BLaER1 treated with 17β-estradiol and CSF1 and Interleukin-3, amounts not matched to agents 10 nM and 100 nM (cell line): ENCODE measurements around the gene MTHFD1L.
A peak's percentile ranks its signal among the peaks of the same experiment; 100 is the strongest.

Experiments used
- H3K27ac ChIP-seq, 11 experiments: shearing (Covaris generic); formaldehyde crosslinking; 2 replicates each; pipeline ENCODE4 v1.8.1; 2022
- H3K27me3 ChIP-seq, 11 experiments: shearing (Covaris generic); formaldehyde crosslinking; 2 replicates each; pipeline ENCODE4 v1.8.1; 2022
- H3K36me3 ChIP-seq, 11 experiments: shearing (Covaris generic); formaldehyde crosslinking; 2 replicates each; pipeline ENCODE4 v1.8.1; 2022
- H3K4me1 ChIP-seq, 10 experiments: shearing (Covaris generic); formaldehyde crosslinking; 2 replicates each; pipeline ENCODE4 v1.8.1; 2022
- H3K4me2 ChIP-seq, 11 experiments: shearing (Covaris generic); formaldehyde crosslinking; 2 replicates each; pipeline ENCODE4 v1.8.1; 2022
- H3K4me3 ChIP-seq, 10 experiments: shearing (Covaris generic); formaldehyde crosslinking; 2 replicates each; pipeline ENCODE4 v1.8.1; 2022
- H3K9ac ChIP-seq, 11 experiments: shearing (Covaris generic); formaldehyde crosslinking; 2 replicates each; pipeline ENCODE4 v1.8.1; 2022
- H3K9me3 ChIP-seq, 11 experiments: shearing (Covaris generic); formaldehyde crosslinking; replicated peaks in 1 of 11; 2 replicates each; pipeline ENCODE4 v1.8.1; 2022
- H4K20me1 ChIP-seq, 11 experiments: shearing (Covaris generic); formaldehyde crosslinking; 2 replicates each; pipeline ENCODE4 v1.8.1; 2022
- Cebpa-rat ChIP-seq, 11 experiments: shearing (Covaris generic); IDR thresholded peaks; 2 replicates each; pipeline ENCODE4 v1.8.1; 2022

Gene MTHFD1L

GRCh38 chr6:150915131-150915879, 49.8 kb downstream of the MTHFD1L start:
- Histone ChIP-seq H3K36me3 (peaks cover 75 to 100% (median 93%) of the 10 kb centered on the region in 11 experiments), H3K27ac (no peak overlapping the region), H3K4me1 (no peaks in the 10 kb centered on the region; a peak in 1 of 20 replicates), H3K27me3 (no peaks in the 10 kb centered on the region), H3K4me2 (no peak overlapping the region), H3K4me3 (no peak overlapping the region), H4K20me1 (peaks cover 0 to 73% (median 0%) of the 10 kb centered on the region in 11 experiments; a peak in 6 of 22 replicates), H3K9me3 (peaks cover 0 to 7% (median 4%) of the 10 kb centered on the region in 11 experiments; a peak in 3 of 22 replicates), H3K9ac (no peak overlapping the region)
- no peak for TF ChIP-seq Cebpa-rat (IDR thresholded peaks at IDR 0.05)

DNA sequence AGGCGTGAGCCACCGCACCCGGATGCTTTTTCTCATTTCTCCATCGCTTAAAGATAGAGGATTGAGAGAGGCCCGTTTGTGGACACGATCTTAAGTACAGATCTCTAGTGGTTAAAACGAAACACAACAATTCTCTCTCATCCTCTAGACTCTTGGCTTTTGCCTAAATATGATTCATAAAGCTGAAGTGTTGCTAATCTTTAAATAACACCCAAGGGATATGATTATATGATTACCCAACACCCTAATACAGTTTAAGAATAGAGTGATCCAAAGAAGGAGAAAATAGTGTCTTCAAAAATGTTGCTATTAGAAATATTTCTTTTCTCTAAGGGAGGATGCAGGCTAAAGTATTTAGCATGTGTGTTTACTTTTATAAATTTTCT, 50.4 kb downstream of the MTHFD1L start:
- no peak overlapping the region for H3K27ac ChIP-seq
- H3K4me3 ChIP-seq, result no peak overlapping the region
- H3K9me3 ChIP-seq, result peaks cover 0 to 7% (median 4%) of the 10 kb centered on the region in 11 experiments; a peak in 3 of 22 replicates
- no peaks in the 10 kb centered on the region; a peak in 1 of 20 replicates for H3K4me1 ChIP-seq
- H3K4me2 ChIP-seq, result no peak overlapping the region
- no peak overlapping the region for H3K9ac ChIP-seq
- H3K36me3 ChIP-seq, result peaks cover 74 to 100% (median 92%) of the 10 kb centered on the region in 11 experiments
- TF ChIP-seq Cebpa-rat (IDR thresholded peaks at IDR 0.05), result no peak
- H4K20me1 ChIP-seq, result peaks cover 0 to 70% (median 0%) of the 10 kb centered on the region in 11 experiments; a peak in 6 of 22 replicates
- no peaks in the 10 kb centered on the region for H3K27me3 ChIP-seq

DNA sequence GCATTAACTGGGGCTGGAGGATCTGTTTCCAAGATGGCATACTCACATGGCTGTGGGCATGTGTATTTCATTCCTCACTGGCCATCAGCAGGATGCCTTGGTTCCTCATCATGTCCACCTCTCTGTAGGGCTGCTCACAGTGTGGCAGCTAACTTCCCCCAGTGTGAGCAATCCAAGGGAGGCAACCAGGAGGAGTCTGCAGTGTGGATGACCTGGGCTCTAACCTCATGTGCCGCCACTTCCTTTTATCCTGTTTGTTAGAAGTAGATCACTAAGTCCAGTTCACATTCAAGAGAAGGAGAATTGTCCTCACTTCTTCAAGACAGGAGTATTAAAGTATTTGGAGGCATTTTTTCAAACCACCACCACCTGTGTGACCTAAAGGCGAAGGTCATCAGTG, 54.4 kb downstream of the MTHFD1L start:
- no peak overlapping the region for H3K4me3 ChIP-seq
- peaks cover 0 to 55% (median 0%) of the 10 kb centered on the region in 11 experiments; a peak in 5 of 22 replicates for H4K20me1 ChIP-seq
- H3K9me3 ChIP-seq, result no peaks in the 10 kb centered on the region
- H3K36me3 ChIP-seq, result peaks cover 71 to 100% (median 90%) of the 10 kb centered on the region in 11 experiments
- no peak overlapping the region for H3K27ac ChIP-seq
- no peak overlapping the region for H3K4me2 ChIP-seq
- peaks cover 0 to 17% (median 6%) of the 10 kb centered on the region in 10 experiments; a peak in 9 of 20 replicates for H3K4me1 ChIP-seq
- H3K9ac ChIP-seq, result no peak overlapping the region
- TF ChIP-seq Cebpa-rat (IDR thresholded peaks at IDR 0.05), result no peak
- no peaks in the 10 kb centered on the region for H3K27me3 ChIP-seq

DNA sequence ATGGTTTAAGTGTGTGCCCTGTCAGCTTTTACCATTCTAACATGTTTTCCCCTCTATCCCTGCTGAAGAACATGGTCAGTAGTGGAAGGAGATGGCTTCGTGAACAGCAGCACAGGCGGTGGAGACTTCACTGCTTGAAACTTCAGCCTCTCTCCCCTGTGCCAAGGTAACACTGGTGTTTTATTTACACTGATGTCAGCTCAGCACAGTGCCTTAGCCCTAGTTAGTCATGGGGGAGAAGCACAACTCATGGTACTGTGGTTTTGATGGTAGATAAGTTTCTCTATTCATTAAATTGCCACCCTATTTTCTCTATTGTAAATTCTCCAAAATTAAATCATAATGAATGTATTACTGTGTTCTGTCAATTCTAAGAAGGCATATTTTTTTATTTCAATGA, 56.6 kb downstream of the MTHFD1L start:
- H3K4me1 ChIP-seq, result peaks cover 0 to 19% (median 10%) of the 10 kb centered on the region in 10 experiments; a peak in 13 of 20 replicates
- H3K27ac ChIP-seq, result no peak overlapping the region
- H3K4me3 ChIP-seq, result no peak overlapping the region
- H4K20me1 ChIP-seq, result peaks cover 0 to 50% (median 0%) of the 10 kb centered on the region in 11 experiments; a peak in 5 of 22 replicates
- no peak for TF ChIP-seq Cebpa-rat (IDR thresholded peaks at IDR 0.05)
- peaks cover 81 to 100% (median 96%) of the 10 kb centered on the region in 11 experiments for H3K36me3 ChIP-seq
- no peaks in the 10 kb centered on the region for H3K27me3 ChIP-seq
- no peaks in the 10 kb centered on the region for H3K9me3 ChIP-seq
- no peak overlapping the region for H3K4me2 ChIP-seq
- H3K9ac ChIP-seq, result no peak overlapping the region

- Histone ChIP-seq H3K4me1 (peaks cover 0 to 19% (median 11%) of the 10 kb centered on the region in 10 experiments; a peak in 13 of 20 replicates), H4K20me1 (peaks cover 0 to 32% (median 0%) of the 10 kb centered on the region in 11 experiments; a peak in 5 of 22 replicates), H3K9ac (no peak overlapping the region; a peak in 1 of 22 replicates), H3K27ac (peak overlapping the region in 4 of 11 experiments; percentile 11 to 37 (median 24); a peak in 3 of 22 replicates), H3K27me3 (no peaks in the 10 kb centered on the region), H3K4me3 (no peak overlapping the region), H3K4me2 (no peak overlapping the region; a peak in 1 of 22 replicates), H3K9me3 (no peaks in the 10 kb centered on the region), H3K36me3 (peaks cover 75 to 100% (median 94%) of the 10 kb centered on the region in 11 experiments)
- no peak for TF ChIP-seq Cebpa-rat (IDR thresholded peaks at IDR 0.05)
Observed at GRCh38 chr6:150924808-150925589, 59.5 kb downstream of the MTHFD1L start.

GRCh38 chr6:150925590-150925928, 60.1 kb downstream of the MTHFD1L start:
- TF ChIP-seq Cebpa-rat (IDR thresholded peaks at IDR 0.05), result no peak
- no peak overlapping the region for H3K27ac ChIP-seq
- H3K27me3 ChIP-seq, result no peaks in the 10 kb centered on the region
- peaks cover 0 to 19% (median 11%) of the 10 kb centered on the region in 10 experiments; a peak in 13 of 20 replicates for H3K4me1 ChIP-seq
- peaks cover 72 to 100% (median 91%) of the 10 kb centered on the region in 11 experiments for H3K36me3 ChIP-seq
- H3K4me2 ChIP-seq, result no peak overlapping the region
- H4K20me1 ChIP-seq, result peaks cover 0 to 29% (median 0%) of the 10 kb centered on the region in 11 experiments; a peak in 3 of 22 replicates
- H3K9ac ChIP-seq, result no peak overlapping the region
- no peak overlapping the region for H3K4me3 ChIP-seq
- no peaks in the 10 kb centered on the region for H3K9me3 ChIP-seq

- H3K4me1 ChIP-seq, result peaks cover 0 to 19% (median 11%) of the 10 kb centered on the region in 10 experiments; a peak in 13 of 20 replicates
- H3K4me3 ChIP-seq, result no peak overlapping the region
- peaks cover 71 to 100% (median 92%) of the 10 kb centered on the region in 11 experiments for H3K36me3 ChIP-seq
- no peak overlapping the region for H3K9ac ChIP-seq
- H3K27me3 ChIP-seq, result no peaks in the 10 kb centered on the region
- no peak overlapping the region for H3K4me2 ChIP-seq
- H3K27ac ChIP-seq, result peak overlapping the region in 2 of 11 experiments; percentile 10 to 54; a peak in 2 of 22 replicates
- TF ChIP-seq Cebpa-rat (IDR thresholded peaks at IDR 0.05), result no peak
- peaks cover 0 to 29% (median 0%) of the 10 kb centered on the region in 11 experiments; a peak in 3 of 22 replicates for H4K20me1 ChIP-seq
- no peaks in the 10 kb centered on the region for H3K9me3 ChIP-seq
Observed at GRCh38 chr6:150925976-150926375, 60.5 kb downstream of the MTHFD1L start.

- Histone ChIP-seq H3K4me1 (peaks cover 0 to 19% (median 9%) of the 10 kb centered on the region in 10 experiments; a peak in 13 of 20 replicates), H3K36me3 (peaks cover 73 to 98% (median 92%) of the 10 kb centered on the region in 11 experiments), H3K9me3 (no peaks in the 10 kb centered on the region), H3K27ac (no peak overlapping the region), H3K4me2 (no peak overlapping the region), H3K27me3 (no peaks in the 10 kb centered on the region), H4K20me1 (peaks cover 0 to 30% (median 0%) of the 10 kb centered on the region in 11 experiments; a peak in 4 of 22 replicates), H3K4me3 (no peak overlapping the region), H3K9ac (no peak overlapping the region)
- no peak for TF ChIP-seq Cebpa-rat (IDR thresholded peaks at IDR 0.05)
Observed at GRCh38 chr6:150928882-150929281, 63.4 kb downstream of the MTHFD1L start.

- Histone ChIP-seq H3K4me3 (no peak overlapping the region), H3K9me3 (no peaks in the 10 kb centered on the region), H3K9ac (no peak overlapping the region), H3K27me3 (no peaks in the 10 kb centered on the region), H3K4me2 (no peak overlapping the region), H3K27ac (no peak overlapping the region), H3K4me1 (peaks cover 0 to 14% (median 8%) of the 10 kb centered on the region in 10 experiments; a peak in 11 of 20 replicates), H3K36me3 (peaks cover 73 to 98% (median 92%) of the 10 kb centered on the region in 11 experiments), H4K20me1 (peaks cover 0 to 26% (median 0%) of the 10 kb centered on the region in 11 experiments; a peak in 4 of 22 replicates)
- TF ChIP-seq Cebpa-rat (IDR thresholded peaks at IDR 0.05), result no peak
Observed at GRCh38 chr6:150929416-150929815, 63.9 kb downstream of the MTHFD1L start.
